Chondrocyte (in vitro differentiated cells): ENCODE data around the gene EPB41L1. TPM values are rescaled to one million over a fixed set of nuclear protein-coding genes. Genes with fewer than 3 reads are reported as not detected.
"Not testable (repeated sequence)": the region's sequence is repeated elsewhere in the genome, so short reads cannot be mapped to it uniquely, and the experiment has no call there.

Source experiments
- DNase-seq: peaks from one replicate; pipeline ENCODE4 v3.0.0; 2021; ENCODE audit warnings: mixed read lengths, low spot score
- H3K27ac Mint-ChIP-seq: one replicate; pipeline ENCODE4 v1.8.0; 2021; ENCODE audit warnings: mild to moderate bottlenecking, moderate library complexity, mixed read lengths; ENCODE audit not compliant: unreplicated experiment
- H3K27me3 Mint-ChIP-seq: 2 replicates; pipeline ENCODE4 v1.8.0; 2021; ENCODE audit warnings: low read depth, mixed read lengths
- H3K36me3 Mint-ChIP-seq: 2 replicates; pipeline ENCODE4 v1.8.0; 2021; ENCODE audit warnings: low read depth, mixed read lengths
- H3K4me1 Mint-ChIP-seq: 2 replicates; pipeline ENCODE4 v1.8.0; 2021; ENCODE audit warnings: low read depth, mild to moderate bottlenecking, mixed read lengths
- H3K4me3 Mint-ChIP-seq: one replicate; pipeline ENCODE4 v1.8.0; 2021; ENCODE audit warnings: mild to moderate bottlenecking, moderate library complexity, mixed read lengths; ENCODE audit not compliant: unreplicated experiment
- H3K9me3 Mint-ChIP-seq: 2 replicates; pipeline ENCODE4 v1.8.0; 2021; ENCODE audit warnings: low read depth, mixed read lengths
- total RNA-seq: library from RNA; stranded (reverse); gene quantifications from 3 replicates; pipeline ENCODE4 v1.2.1, GENCODE V29; 2021
- TF ChIP-seq, protein P1 (sequence below): fragments of 200-600 bp; sonication (generic); IDR thresholded peaks from 2 replicates; pipeline ENCODE4 v1.5.0; 2021; ENCODE audit warnings: antibody characterized with exemption, mild to moderate bottlenecking, moderate library complexity

The EPB41L1 gene
- total RNA-seq, 1 donor from 2014 or later = 42.1 TPM

DNA sequence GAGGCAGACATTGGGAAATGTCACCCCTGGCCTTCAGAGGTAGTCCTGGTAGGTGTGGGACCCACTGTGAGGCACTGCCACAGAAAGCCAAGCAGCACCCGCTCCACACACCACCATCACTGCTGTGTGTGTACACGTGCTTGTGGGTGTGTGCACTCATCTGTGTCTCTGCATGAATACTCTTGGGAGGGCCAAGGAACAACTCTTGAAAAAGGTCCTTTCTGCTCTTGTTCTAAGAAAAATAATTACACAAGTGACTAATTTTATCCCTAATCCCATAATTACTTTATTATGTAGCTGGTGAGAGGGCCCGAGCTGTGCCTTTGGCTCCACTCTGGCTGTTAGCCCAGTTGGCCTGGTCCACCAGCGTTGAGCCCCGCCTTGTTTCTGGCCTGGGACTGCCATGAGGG is 21.7 kb upstream of the EPB41L1 start:
- no peaks in the 10 kb centered on the region for H3K9me3 Mint-ChIP-seq
- peaks cover 12% of the 10 kb centered on the region for H3K4me1 Mint-ChIP-seq
- DNase-seq = no peak
- no peak overlapping the region for H3K27ac Mint-ChIP-seq
- no peak overlapping the region for H3K4me3 Mint-ChIP-seq
- H3K27me3 Mint-ChIP-seq = no peaks in the 10 kb centered on the region
- TF ChIP-seq, protein P1, sequence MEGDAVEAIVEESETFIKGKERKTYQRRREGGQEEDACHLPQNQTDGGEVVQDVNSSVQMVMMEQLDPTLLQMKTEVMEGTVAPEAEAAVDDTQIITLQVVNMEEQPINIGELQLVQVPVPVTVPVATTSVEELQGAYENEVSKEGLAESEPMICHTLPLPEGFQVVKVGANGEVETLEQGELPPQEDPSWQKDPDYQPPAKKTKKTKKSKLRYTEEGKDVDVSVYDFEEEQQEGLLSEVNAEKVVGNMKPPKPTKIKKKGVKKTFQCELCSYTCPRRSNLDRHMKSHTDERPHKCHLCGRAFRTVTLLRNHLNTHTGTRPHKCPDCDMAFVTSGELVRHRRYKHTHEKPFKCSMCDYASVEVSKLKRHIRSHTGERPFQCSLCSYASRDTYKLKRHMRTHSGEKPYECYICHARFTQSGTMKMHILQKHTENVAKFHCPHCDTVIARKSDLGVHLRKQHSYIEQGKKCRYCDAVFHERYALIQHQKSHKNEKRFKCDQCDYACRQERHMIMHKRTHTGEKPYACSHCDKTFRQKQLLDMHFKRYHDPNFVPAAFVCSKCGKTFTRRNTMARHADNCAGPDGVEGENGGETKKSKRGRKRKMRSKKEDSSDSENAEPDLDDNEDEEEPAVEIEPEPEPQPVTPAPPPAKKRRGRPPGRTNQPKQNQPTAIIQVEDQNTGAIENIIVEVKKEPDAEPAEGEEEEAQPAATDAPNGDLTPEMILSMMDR = no peak
- no peaks in the 10 kb centered on the region for H3K36me3 Mint-ChIP-seq

DNA sequence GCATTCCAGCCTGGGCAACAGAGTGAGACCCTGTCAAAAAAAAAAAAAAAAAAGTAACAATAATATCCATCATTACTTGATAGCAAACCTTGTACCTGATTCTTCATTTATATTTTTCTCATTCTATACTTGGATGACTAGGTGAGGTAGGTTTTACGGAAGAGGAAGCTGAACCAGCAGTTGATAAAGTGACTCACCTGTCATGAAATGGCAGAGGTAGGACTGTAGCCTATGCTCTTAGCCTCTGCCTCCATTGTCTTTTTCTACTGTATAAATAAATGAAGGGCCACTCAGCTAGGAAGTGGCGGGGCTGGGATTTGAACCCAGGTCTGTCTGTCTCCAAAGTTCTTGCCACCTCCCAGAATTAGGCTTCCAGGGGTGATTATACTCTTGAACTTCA is 20.7 kb upstream of the EPB41L1 start:
- Mint-ChIP-seq H3K9me3 (no peaks in the 10 kb centered on the region), H3K27ac (no peak overlapping the region), H3K27me3 (no peaks in the 10 kb centered on the region), H3K4me1 (peaks cover 7% of the 10 kb centered on the region), H3K36me3 (no peaks in the 10 kb centered on the region), H3K4me3 (no peak overlapping the region)
- no peak for DNase-seq
- TF ChIP-seq, protein P1 = no peak

DNA sequence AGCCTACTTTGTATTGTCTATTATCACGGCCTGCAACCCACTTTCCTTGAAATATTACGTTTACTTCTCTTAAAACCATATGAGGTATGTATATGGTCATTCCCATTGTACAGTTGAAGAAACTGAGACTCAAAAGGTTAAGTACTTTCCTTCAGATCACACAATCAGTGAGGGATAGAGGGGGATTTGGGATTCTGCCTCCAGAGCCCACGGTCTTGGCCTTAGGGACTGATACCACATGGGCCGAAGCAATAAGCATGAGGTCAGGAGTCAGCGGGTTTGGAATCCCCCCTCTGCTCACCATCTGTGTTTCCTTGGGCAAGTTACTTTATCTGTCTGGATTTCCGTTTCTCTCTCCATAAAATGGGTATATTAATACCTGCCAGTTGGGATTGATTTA is 19.4 kb upstream of the EPB41L1 start:
- no peak overlapping the region for H3K27ac Mint-ChIP-seq
- H3K36me3 Mint-ChIP-seq = no peaks in the 10 kb centered on the region
- TF ChIP-seq, protein P1 = no peak
- no peaks in the 10 kb centered on the region for H3K9me3 Mint-ChIP-seq
- H3K4me3 Mint-ChIP-seq = no peak overlapping the region
- peaks cover 8% of the 10 kb centered on the region for H3K4me1 Mint-ChIP-seq
- no peaks in the 10 kb centered on the region for H3K27me3 Mint-ChIP-seq
- DNase-seq = no peak

DNA sequence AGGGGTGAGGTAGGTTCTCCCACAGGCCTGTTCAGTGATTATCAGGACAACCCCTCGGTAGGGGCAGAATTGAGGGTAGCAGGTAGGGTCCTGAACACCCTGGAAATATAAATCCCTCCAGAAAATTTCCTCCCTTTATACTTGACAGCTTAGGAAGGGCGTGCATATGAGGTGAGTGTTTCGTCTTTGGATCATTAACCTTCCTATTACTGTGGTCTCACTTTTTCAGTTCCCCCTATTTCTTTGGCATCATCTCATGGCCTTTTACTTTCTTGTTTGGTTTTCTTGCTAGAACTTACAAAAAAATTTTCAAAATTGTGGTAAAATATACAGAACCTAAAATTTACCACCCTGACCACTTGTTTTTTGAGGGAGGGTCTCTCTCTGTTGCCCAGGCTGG is 18.7 kb upstream of the EPB41L1 start:
- Mint-ChIP-seq H3K4me3 (no peak overlapping the region), H3K9me3 (no peaks in the 10 kb centered on the region), H3K4me1 (peaks cover 8% of the 10 kb centered on the region), H3K27ac (no peak overlapping the region), H3K36me3 (no peaks in the 10 kb centered on the region), H3K27me3 (no peaks in the 10 kb centered on the region)
- TF ChIP-seq, protein P1 = no peak
- DNase-seq = no peak

DNA sequence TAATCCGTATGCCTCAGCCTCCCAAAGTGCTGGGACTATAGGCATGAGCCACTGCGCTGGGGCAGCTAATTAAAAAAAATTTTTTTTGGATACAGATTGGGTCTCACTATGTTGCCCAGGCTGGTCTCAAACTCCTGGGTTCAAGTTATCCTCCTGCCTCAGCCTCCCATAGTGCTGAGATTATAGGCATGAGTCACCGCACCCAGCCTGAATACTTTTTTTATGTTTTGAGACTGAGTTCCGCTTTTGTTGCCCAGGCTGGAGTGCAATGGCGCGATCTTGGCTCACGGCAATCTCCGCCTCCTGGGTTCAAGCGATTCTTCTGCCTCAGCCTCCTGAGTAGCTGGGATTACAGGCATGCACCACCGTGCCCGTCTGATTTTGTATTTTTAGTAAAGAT is 17.2 kb upstream of the EPB41L1 start:
- not testable (repeated sequence) for H3K9me3 Mint-ChIP-seq, H3K36me3 Mint-ChIP-seq, H3K4me1 Mint-ChIP-seq, H3K4me3 Mint-ChIP-seq, H3K27ac Mint-ChIP-seq, DNase-seq, H3K27me3 Mint-ChIP-seq

DNA sequence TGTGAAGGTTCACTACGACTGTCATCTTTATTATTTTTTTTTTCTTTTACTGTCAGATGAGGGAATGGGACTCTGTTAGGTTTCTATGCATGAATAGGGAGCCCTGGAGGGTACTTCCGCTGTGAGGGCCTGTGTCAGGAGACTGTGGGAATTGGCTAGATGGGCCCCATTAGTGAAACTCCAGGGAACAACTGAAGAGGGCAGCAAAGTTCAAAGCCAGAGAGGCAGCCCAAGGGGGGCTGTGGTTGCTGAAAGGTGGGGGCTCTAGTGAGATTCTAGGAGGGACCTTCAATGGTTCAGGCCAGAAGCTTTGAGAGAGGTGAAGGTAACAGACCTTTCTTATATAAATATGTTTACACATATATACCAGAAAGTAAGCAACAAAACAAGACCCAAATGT is 13.2 kb upstream of the EPB41L1 start:
- peaks cover 31% of the 10 kb centered on the region for H3K4me1 Mint-ChIP-seq

More for the DNA sequence above, 13.2 kb upstream of the EPB41L1 start:
- Mint-ChIP-seq H3K27ac (no peak overlapping the region), H3K4me3 (no peak overlapping the region), H3K36me3 (no peaks in the 10 kb centered on the region), H3K27me3 (no peaks in the 10 kb centered on the region), H3K9me3 (no peaks in the 10 kb centered on the region)
- no peak for DNase-seq
- TF ChIP-seq, protein P1 = no peak
